ENCODE data around the gene PKIB. TPM values are rescaled to one million over a fixed set of nuclear protein-coding genes. Genes with fewer than 3 reads are reported as not detected.

Gene PKIB
- total and polyA plus RNA-seq, 8 donors: 1.2 to 2.7 (median 2.2) TPM

GRCh38 chr6:122751326-122751725 is 141.1 kb downstream of the PKIB start:
- intact Hi-C loops (cut with DNase I): no loop called here
- Histone ChIP-seq H3K9me3 (no peaks in the 10 kb centered on the region), H3K4me3 (no peak overlapping the region), H3K27me3 (no peaks in the 10 kb centered on the region), H3K36me3 (no peaks in the 10 kb centered on the region), H3K4me1 (peaks cover 0 to 34% of the 10 kb centered on the region in 2 donors), H3K27ac (no peak overlapping the region)
- DNase-seq (no peak), ATAC-seq (no peak)
- TF ChIP-seq CTCF (IDR thresholded peaks at IDR 0.05): no peak

GRCh38 chr6:122752459-122752858 is 142.3 kb downstream of the PKIB start:
- peaks cover 0 to 33% of the 10 kb centered on the region in 2 donors for H3K4me1 ChIP-seq
- H3K9me3 ChIP-seq: no peaks in the 10 kb centered on the region
- H3K36me3 ChIP-seq: no peaks in the 10 kb centered on the region
- no peak for DNase-seq
- intact Hi-C loops (cut with DNase I): no loop called here
- H3K27ac ChIP-seq: no peak overlapping the region
- no peak overlapping the region for H3K4me3 ChIP-seq
- no peak for TF ChIP-seq CTCF (IDR thresholded peaks at IDR 0.05)
- no peak for ATAC-seq
- H3K27me3 ChIP-seq: no peaks in the 10 kb centered on the region

- Histone ChIP-seq H3K4me1 (peaks cover 0 to 28% of the 10 kb centered on the region in 2 donors), H3K27ac (peak overlapping the region; percentile 39 to 53), H3K27me3 (no peaks in the 10 kb centered on the region), H3K36me3 (no peaks in the 10 kb centered on the region), H3K4me3 (peak overlapping the region in 1 of 2 donors; percentile 23), H3K9me3 (no peaks in the 10 kb centered on the region)
- intact Hi-C loops (cut with DNase I): no loop called here
- no peak for DNase-seq
- peak; percentile 36 for ATAC-seq
- TF ChIP-seq CTCF (IDR thresholded peaks at IDR 0.05): no peak
Observed at GRCh38 chr6:122753000-122753687, 142.9 kb downstream of the PKIB start.

- ATAC-seq: peak; percentile 83
- peak overlapping the region in 1 of 2 donors; percentile 23 for H3K4me3 ChIP-seq
Observed at GRCh38 chr6:122753688-122754056, 143.5 kb downstream of the PKIB start.

More at GRCh38 chr6:122753688-122754056, 143.5 kb downstream of the PKIB start:
- Histone ChIP-seq H3K9me3 (no peaks in the 10 kb centered on the region), H3K27me3 (no peaks in the 10 kb centered on the region), H3K36me3 (no peaks in the 10 kb centered on the region), H3K4me1 (peaks cover 0 to 28% of the 10 kb centered on the region in 2 donors), H3K27ac (peak overlapping the region in 1 of 2 donors; percentile 63)
- no peak for TF ChIP-seq CTCF (IDR thresholded peaks at IDR 0.05)
- DNase-seq: no peak
- intact Hi-C loops (cut with DNase I): no loop called here

Data from left lung (tissue), 10 donors.